Gastroesophageal sphincter (tissue), 3 donors: ENCODE data around the gene TDRD9.

Source experiments
- EP300 ChIP-seq: sonication (generic); formaldehyde crosslinking; IDR thresholded peaks from one replicate; pipeline ENCODE4 v1.6.1; 2017; ENCODE audit warnings: antibody characterized with exemption, mild to moderate bottlenecking
- POLR2A ChIP-seq, 2 donors: fragments of 450-650 bp; IDR thresholded peaks; one replicate each; pipeline ENCODE4 v1.6.1; 2017; ENCODE audit warnings: antibody characterized with exemption in 2 of 2, mild to moderate bottlenecking in 2 of 2, moderate library complexity in 1 of 2
- TF ChIP-seq, protein P1 (sequence below), 4 experiments: fragments of 200-600 bp in 2 of 4; fragments of 450-650 bp in 2 of 4; sonication (generic) in 1 of 4; IDR thresholded peaks; one replicate each; pipeline ENCODE4 v1.5.1; 2017 to 2019; ENCODE audit warnings: antibody characterized with exemption in 4 of 4, mild to moderate bottlenecking in 2 of 4, moderate library complexity in 2 of 4

DNA sequence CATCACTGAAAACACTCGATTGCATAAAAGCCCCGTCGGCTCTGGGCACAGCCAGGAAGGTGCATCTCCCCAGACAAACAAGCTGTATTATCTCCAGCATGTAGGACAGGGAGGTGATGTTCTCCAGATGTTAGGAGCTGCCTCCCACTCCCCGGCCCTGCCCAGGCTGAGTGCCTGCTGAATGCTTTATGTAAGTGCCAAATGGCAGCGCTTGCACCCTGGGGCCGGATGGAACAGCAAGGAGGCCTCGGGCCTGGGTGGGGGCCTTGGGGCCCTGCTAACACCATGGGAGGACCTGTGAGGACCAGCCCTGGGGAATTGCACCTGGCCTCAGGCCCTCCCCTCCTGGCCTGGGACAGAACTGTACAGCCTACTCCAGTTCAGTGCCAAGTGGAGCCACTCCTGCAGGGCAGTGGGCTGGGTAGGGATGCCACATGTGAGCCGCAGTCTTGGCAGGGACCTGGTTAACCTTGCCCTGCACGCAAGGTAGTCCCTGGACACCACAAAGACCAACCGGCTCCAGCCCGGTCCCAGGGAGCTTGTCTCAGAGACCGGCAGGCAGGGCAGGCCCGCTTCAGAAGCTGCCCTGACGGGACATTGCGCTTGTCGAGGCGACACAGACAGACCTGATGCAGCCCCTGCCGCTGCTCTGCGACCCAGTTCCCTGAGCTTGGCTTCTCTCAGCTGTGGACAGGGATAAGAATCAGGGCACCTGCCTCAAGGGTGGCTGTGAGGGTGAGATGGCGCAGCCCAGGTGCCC lies 45.6 kb upstream of the TDRD9 start:
- TF ChIP-seq EP300 (no peak), POLR2A (IDR thresholded peaks at IDR 0.05) (no peak)
- TF ChIP-seq, protein P1, sequence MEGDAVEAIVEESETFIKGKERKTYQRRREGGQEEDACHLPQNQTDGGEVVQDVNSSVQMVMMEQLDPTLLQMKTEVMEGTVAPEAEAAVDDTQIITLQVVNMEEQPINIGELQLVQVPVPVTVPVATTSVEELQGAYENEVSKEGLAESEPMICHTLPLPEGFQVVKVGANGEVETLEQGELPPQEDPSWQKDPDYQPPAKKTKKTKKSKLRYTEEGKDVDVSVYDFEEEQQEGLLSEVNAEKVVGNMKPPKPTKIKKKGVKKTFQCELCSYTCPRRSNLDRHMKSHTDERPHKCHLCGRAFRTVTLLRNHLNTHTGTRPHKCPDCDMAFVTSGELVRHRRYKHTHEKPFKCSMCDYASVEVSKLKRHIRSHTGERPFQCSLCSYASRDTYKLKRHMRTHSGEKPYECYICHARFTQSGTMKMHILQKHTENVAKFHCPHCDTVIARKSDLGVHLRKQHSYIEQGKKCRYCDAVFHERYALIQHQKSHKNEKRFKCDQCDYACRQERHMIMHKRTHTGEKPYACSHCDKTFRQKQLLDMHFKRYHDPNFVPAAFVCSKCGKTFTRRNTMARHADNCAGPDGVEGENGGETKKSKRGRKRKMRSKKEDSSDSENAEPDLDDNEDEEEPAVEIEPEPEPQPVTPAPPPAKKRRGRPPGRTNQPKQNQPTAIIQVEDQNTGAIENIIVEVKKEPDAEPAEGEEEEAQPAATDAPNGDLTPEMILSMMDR (IDR thresholded peaks at IDR 0.05): no peak
